ENCODE results near the gene TAB3. TPM values are rescaled to one million over a fixed set of nuclear protein-coding genes. Genes with fewer than 3 reads are reported as not detected.

TAB3 gene
- total and polyA plus RNA-seq, 2 of the 4 experiments (the other 2 are of a cell fraction) = 4.7 to 6.4 TPM

GRCh38 chrX:30898886-30899285, 9.8 kb upstream of the TAB3 start:
- ATAC-seq (ENCODE audit: low read depth) (no peak), DNase-seq (no peak)
- POLR2A ChIA-PET (ENCODE audit: unreplicated experiment) = no interaction called here
- H3K4ac ChIP-seq (ENCODE audit: low read depth, low read length) = no peak overlapping the region
- H2BK20ac ChIP-seq (ENCODE audit: low read depth, low read length) = no peak overlapping the region
- peaks cover 2% of the 10 kb centered on the region; the same call in 1 of the 2 replicates for H3K27me3 ChIP-seq (ENCODE audit: control insufficient read depth, insufficient read depth, low read length)
- no peak overlapping the region for H4K8ac ChIP-seq (ENCODE audit: low read depth in 2 of 2, low read length in 2 of 2)
- BruUV-seq (replicated peaks) = no TSS peak
- no peak overlapping the region for H2AK5ac ChIP-seq (ENCODE audit: low read depth, low read length)
- no peaks in the 10 kb centered on the region for H3K9me3 ChIP-seq (ENCODE audit: control insufficient read depth, insufficient read depth, low read length)
- no peak overlapping the region for H4K5ac ChIP-seq (ENCODE audit: low read depth, low read length)
- intact Hi-C loops (cut with micrococcal nuclease) (no loop called here), dilution Hi-C loops (cut with HindIII; ENCODE audit: low sequenced_read_pairs, unreplicated experiment) (no loop called here), in situ Hi-C loops (cut with MboI; ENCODE audit: low sequenced_read_pairs) (no loop called here)
- no peaks in the 10 kb centered on the region for H3K4me1 ChIP-seq (ENCODE audit: control insufficient read depth, insufficient read depth, low read length)
- no peak overlapping the region for H3K4me2 ChIP-seq (ENCODE audit: low read depth, low read length)
- no peak overlapping the region for H3K14ac ChIP-seq (replicated peaks; ENCODE audit: low read depth, low read length)
- H2BK15ac ChIP-seq (ENCODE audit: low read depth, low read length) = no peak overlapping the region
- H4K20me1 ChIP-seq (ENCODE audit: insufficient read depth, low read length) = no peaks in the 10 kb centered on the region
- no peak overlapping the region for H3K23ac ChIP-seq (ENCODE audit: low read depth, low read length)
- no peak overlapping the region for H3K27ac ChIP-seq (ENCODE audit: insufficient read depth, low read length)
- H3K56ac ChIP-seq (ENCODE audit: extremely low read depth, insufficient read depth, low read length) = no peak overlapping the region
- no peak overlapping the region for H2BK5ac ChIP-seq (ENCODE audit: low read depth, low read length, poor library complexity, severe bottlenecking)
- no peaks in the 10 kb centered on the region for H3K36me3 ChIP-seq (ENCODE audit: control insufficient read depth, insufficient read depth, low read length)
- H2AK9ac ChIP-seq (replicated peaks; ENCODE audit: low read depth, low read length, poor library complexity) = no peak overlapping the region
- CTCF ChIA-PET = no interaction called here
- H3K79me1 ChIP-seq (ENCODE audit: low read depth in 1 of 2, low read length in 2 of 2) = no peaks in the 10 kb centered on the region
- H2AFZ ChIP-seq (replicated peaks; ENCODE audit: low read length, poor library complexity) = no peak overlapping the region
- no peak overlapping the region for H3K4me3 ChIP-seq (ENCODE audit: insufficient read depth, low read depth, low read length)
- WGBS, 2 experiments (ENCODE audit: extremely low coverage in 2 of 2, insufficient read length in 1 of 2) = 25% methylated on average over 2 of the region's 5 CpGs; no CpG with 5 or more reads in 1 of the 2 experiments
- no peak overlapping the region for H2BK120ac ChIP-seq (ENCODE audit: low read depth, low read length)
- H4K91ac ChIP-seq (ENCODE audit: insufficient read depth, low read depth, low read length) = no peak overlapping the region
- no peak overlapping the region for H3K9ac ChIP-seq (ENCODE audit: low read depth, low read length)
- no peak overlapping the region for H3K18ac ChIP-seq (ENCODE audit: low read depth, low read length)
- H3K9me1 ChIP-seq (ENCODE audit: insufficient read depth, low read length) = no peaks in the 10 kb centered on the region
- no peak for TF ChIP-seq BHLHE40 (IDR thresholded peaks at IDR 0.05; ENCODE audit: low read depth, low read length)
- no peak for TF ChIP-seq MXI1 (IDR thresholded peaks at IDR 0.05; ENCODE audit: borderline replicate concordance, low read depth, low read length)
- no peak for TF ChIP-seq RAD21 (IDR thresholded peaks at IDR 0.05; ENCODE audit: low read length)

All from IMR-90 (cell line).